Immature natural killer cell (primary cell): ENCODE data around the gene SLC6A13. TPM values are rescaled to one million over a fixed set of nuclear protein-coding genes. Genes with fewer than 3 reads are reported as not detected.

Experiments used
- polyA plus RNA-seq, 3 donors: library from polyadenylated mRNA; unstranded; fragments of 300-500 nt; fragmentation: Illumina TruSeq; gene quantifications; one replicate each; pipeline ENCODE4 v1.2.3, GENCODE V29; 2021

The SLC6A13 gene
- polyA plus RNA-seq, 3 donors from 2014 or later, result 0.16 TPM; not detected in 2

Other genes with a start within 250 kb of the SLC6A13 start
- gene IQSEC3, start 196.1 kb downstream of the SLC6A13 start, polyA plus RNA-seq, result under 1 TPM in 1 of 3 donors, not detected in 2; 0.07 TPM
- gene SLC6A12, start 48.7 kb downstream of the SLC6A13 start, polyA plus RNA-seq, result under 1 TPM in 1 of 3 donors, not detected in 2; 0.59 TPM
- gene KDM5A, start 126.5 kb upstream of the SLC6A13 start, polyA plus RNA-seq, result 10 to 100 TPM; 42.4 to 89.5 (median 59.6) TPM
- 1 to 10 TPM; 3.2 to 8.1 (median 3.5) TPM for gene CCDC77, start 138.8 kb upstream of the SLC6A13 start, polyA plus RNA-seq
- 10 to 100 TPM in 1 of 3 donors, 1 to 10 TPM in 1, under 1 TPM in 1; 0.03 to 13.1 (median 1.2) TPM for gene B4GALNT3, start 197.1 kb upstream of the SLC6A13 start, polyA plus RNA-seq